HepG2 (cell line): ENCODE measurements around the gene ATP12A. TPM values are rescaled to one million over a fixed set of nuclear protein-coding genes. Genes with fewer than 3 reads are reported as not detected.

Experiments used
- ATAC-seq: fragments of 200-7000 bp; cut with Tn5 transposase; 3 replicates; pipeline ENCODE4 v1.9.1; 2020; ENCODE audit warnings: mild to moderate bottlenecking, moderate library complexity
- BruUV-seq: library from RNA; stranded (reverse); fragments of 400-500 nt; replicated peaks from 2 replicates; lab custom pipeline; 2021; lab: Mats Ljungman, UMichigan
- CTCF ChIA-PET: fragments of 300-600 bp; formaldehyde crosslinking; extraction: SDS; loops from one replicate; lab custom pipeline; 2021; ENCODE audit warnings: low total read pairs, inconsistent platforms, low intra/inter-chr PET ratio; lab: Yijun Ruan, JAX
- POLR2A ChIA-PET: fragments of 350-600 bp; sonication (Branson Sonifier 250); formaldehyde crosslinking; loops from one replicate; lab custom pipeline; 2020; ENCODE audit warnings: antibody characterized with exemption, inconsistent platforms; lab: Yijun Ruan, JAX
- DNase-seq: peaks from one replicate; pipeline ENCODE4 v3.0.0-alpha.2; 2015; ENCODE audit warnings: low spot score
- FAIRE-seq: peaks from 3 replicates; lab custom pipeline; 2011; peaks lifted over from hg19 to GRCh38; lab: Jason Lieb, UNC
- H2AFZ ChIP-seq: one replicate; pipeline ENCODE4 v1.6.1; 2011; ENCODE audit warnings: low read length, inconsistent platforms
- H3K27ac ChIP-seq: fragments of 300-600 bp; 3 replicates; pipeline ENCODE4 v1.8.0; 2011; ENCODE audit warnings: mixed run types, mild to moderate bottlenecking, mixed read lengths, low read length, inconsistent platforms; ENCODE audit not compliant: insufficient read depth; ENCODE audit errors: extremely low read length
- H3K27me3 ChIP-seq, 2 experiments: fragments of 200-600 bp in 1 of 2; 2 replicates in 1 of 2; 3 replicates in 1 of 2; pipeline versions ENCODE4 v1.6.0 to v1.8.0; 2011; ENCODE audit warnings: low read length in 2 of 2, mild to moderate bottlenecking in 2 of 2, moderate library complexity in 2 of 2, inconsistent platforms in 1 of 2; ENCODE audit not compliant: insufficient read depth in 2 of 2, control insufficient read depth in 1 of 2
- H3K36me3 ChIP-seq, 2 experiments: fragments of 200-600 bp in 1 of 2; replicated peaks in 1 of 2; 2 replicates in 1 of 2; 3 replicates in 1 of 2; pipeline versions ENCODE4 v1.5.1 to v1.8.0; 2011; ENCODE audit warnings: low read length in 2 of 2, inconsistent platforms in 1 of 2; ENCODE audit not compliant: insufficient read depth in 2 of 2, control insufficient read depth in 1 of 2
- H3K4me1 ChIP-seq: 2 replicates; pipeline ENCODE4 v1.5.1; 2012; ENCODE audit warnings: low read length, inconsistent platforms; ENCODE audit not compliant: insufficient read depth
- H3K4me2 ChIP-seq: 2 replicates; pipeline ENCODE4 v1.6.0; 2011; ENCODE audit warnings: low read depth, low read length, inconsistent platforms
- H3K4me3 ChIP-seq, 3 experiments: fragments of 200-600 bp in 1 of 3; sonication (generic), shearing (Covaris generic) in 1 of 3; replicated peaks in 1 of 3; 2 replicates each; pipeline ENCODE4 v1.5.1; 2011 to 2016; ENCODE audit warnings: low read length in 3 of 3, inconsistent platforms in 2 of 3, low read depth in 2 of 3, mild to moderate bottlenecking in 2 of 3, control low read depth in 1 of 3, mixed read lengths in 1 of 3; ENCODE audit not compliant: insufficient read depth in 1 of 3
- H3K79me2 ChIP-seq: one replicate; pipeline ENCODE4 v1.6.1; 2011; ENCODE audit warnings: low read length, inconsistent platforms; ENCODE audit not compliant: insufficient read depth
- H3K9ac ChIP-seq: 2 replicates; pipeline ENCODE4 v1.6.0; 2011; ENCODE audit warnings: mild to moderate bottlenecking, low read depth, low read length, inconsistent platforms; ENCODE audit not compliant: insufficient read depth
- H3K9me3 ChIP-seq: 2 replicates; pipeline ENCODE4 v1.5.1; 2012; ENCODE audit warnings: mild to moderate bottlenecking, low read length
- H4K20me1 ChIP-seq: 2 replicates; pipeline ENCODE4 v1.6.0; 2011; ENCODE audit warnings: inconsistent platforms, mild to moderate bottlenecking, low read length, moderate library complexity; ENCODE audit not compliant: insufficient read depth
- ATF7 ChIP-seq, 2 experiments: fragments of 450-650 bp in 1 of 2; sonication (generic) in 1 of 2; formaldehyde crosslinking in 1 of 2; IDR thresholded peaks; 2 replicates each; pipeline versions ENCODE4 v1.4.0 to v1.6.1; 2016 to 2020; ENCODE audit warnings: antibody characterized with exemption in 1 of 2, mild to moderate bottlenecking in 1 of 2, missing genetic modification reagents in 1 of 2
- CEBPB ChIP-seq: IDR thresholded peaks from 2 replicates; pipeline ENCODE4 v1.6.1; 2011; ENCODE audit warnings: low read depth, low read length, improper control_type of control experiment, borderline replicate concordance
- CEBPG ChIP-seq: IDR thresholded peaks from 2 replicates; pipeline ENCODE4 v1.6.1; 2016
- ELF3 ChIP-seq: IDR thresholded peaks from 2 replicates; pipeline ENCODE4 v1.6.1; 2016; ENCODE audit warnings: missing genetic modification reagents, missing compliant biosample characterization
- NCOA1 ChIP-seq: sonication (generic); formaldehyde crosslinking; IDR thresholded peaks from 2 replicates; pipeline ENCODE4 v1.9.0; 2021; ENCODE audit warnings: missing genetic modification reagents
- RFX1 ChIP-seq: fragments of 450-650 bp; IDR thresholded peaks from 2 replicates; pipeline ENCODE4 v1.6.1; 2017
- TSC22D2 ChIP-seq: sonication (generic); formaldehyde crosslinking; IDR thresholded peaks from 2 replicates; pipeline ENCODE4 v1.5.1; 2020; ENCODE audit warnings: missing genetic modification reagents, mild to moderate bottlenecking, borderline replicate concordance
- ZNF335 ChIP-seq: sonication (generic); formaldehyde crosslinking; IDR thresholded peaks from 2 replicates; pipeline ENCODE4 v1.4.0; 2020; ENCODE audit warnings: missing genetic modification reagents
- ZNF337 ChIP-seq: sonication (generic); formaldehyde crosslinking; IDR thresholded peaks from 2 replicates; pipeline ENCODE4 v1.5.1; 2020; ENCODE audit warnings: missing genetic modification reagents, low read depth, mild to moderate bottlenecking, borderline replicate concordance
- ZNF431 ChIP-seq: sonication (generic); formaldehyde crosslinking; IDR thresholded peaks from 2 replicates; pipeline ENCODE4 v1.9.0; 2022; ENCODE audit warnings: missing genetic modification reagents, low read depth, mild to moderate bottlenecking, borderline replicate concordance
- ZSCAN30 ChIP-seq: sonication (generic); formaldehyde crosslinking; IDR thresholded peaks from 2 replicates; pipeline ENCODE4 v1.5.0; 2020; ENCODE audit warnings: mild to moderate bottlenecking, missing genetic modification reagents
- WGBS: methylation state at CpG from one replicate; pipeline ENCODE4 v1.1.6; 2017; ENCODE audit warnings: low lambda C conversion rate; 5-methylcytosine and 5-hydroxymethylcytosine counted together
- in situ Hi-C: cut with HindIII; loops from 2 replicates; pipeline ENCODE4 v1.10.0; 2017; ENCODE audit warnings: low pct_unique_long_range_greater_than_20kb; ENCODE audit not compliant: extremely low pct_ligation_motif_present
- intact Hi-C: fragments of 100-400 bp; cut with micrococcal nuclease; formaldehyde crosslinking; loops from one replicate; pipeline ENCODE4 v1.10.0; 2022; ENCODE audit not compliant: unreplicated experiment
- polyA plus RNA-seq, 8 experiments: library from polyadenylated mRNA; depleted of rRNA in 3 of 8; stranded (reverse) in 7 of 8; unstranded in 1 of 8; fragments of >200 nt; fragmentation: Illumina TruSeq in 4 of 8; extraction: Trizol in 4 of 8; gene quantifications; 2 replicates each; pipeline versions ENCODE4 v1.2.1 to v1.2.3, GENCODE V29; 2011 to 2016; ENCODE audit warnings: low read depth in 4 of 8, missing spikeins in 1 of 8, mixed read lengths in 1 of 8; ENCODE audit not compliant: insufficient read depth in 1 of 8
- total RNA-seq, 5 experiments: library from RNA; depleted of rRNA; stranded (reverse); fragments of >200 nt; fragmentation: Illumina TruSeq; extraction: Trizol; gene quantifications; 2 replicates each; pipeline ENCODE4 v1.2.3, GENCODE V29; 2016; ENCODE audit warnings: low read depth in 1 of 5
- TF ChIP-seq, protein P1 (sequence below), 2 experiments: fragments of 450-650 bp in 1 of 2; sonication (generic) in 1 of 2; formaldehyde crosslinking; IDR thresholded peaks; 2 replicates each; pipeline versions ENCODE4 v1.5.0 to v1.8.0; 2020 to 2022; ENCODE audit warnings: mild to moderate bottlenecking in 1 of 2, missing genetic modification reagents in 1 of 2
- TF ChIP-seq, protein P2 (sequence below): sonication (generic); formaldehyde crosslinking; IDR thresholded peaks from 2 replicates; pipeline ENCODE4 v1.5.0; 2020; ENCODE audit warnings: missing genetic modification reagents

The ATP12A gene
- total and polyA plus RNA-seq, 2 of the 13 experiments (the other 11 are each of a cell fraction or from before 2014, with no cell fraction given) = not detected

DNA sequence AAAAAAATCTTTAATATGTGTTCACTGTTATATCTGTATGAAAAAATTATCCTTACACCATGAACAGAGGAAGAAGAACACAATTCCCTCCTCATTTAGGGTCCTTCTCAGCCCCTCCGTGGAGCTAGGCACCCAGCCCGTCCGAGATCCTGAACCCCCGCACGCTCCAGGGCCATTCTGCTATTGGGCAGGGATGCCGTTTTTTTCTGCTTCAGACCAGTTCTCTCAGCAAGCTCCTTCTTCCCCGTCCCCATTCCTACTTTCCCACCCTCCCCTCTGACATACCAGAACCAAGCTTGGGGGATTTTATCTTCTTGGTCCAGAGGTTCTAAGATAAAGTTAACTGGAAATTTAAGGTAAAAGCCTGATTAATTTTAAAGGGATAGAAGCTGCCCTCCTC lies 36.2 kb downstream of the ATP12A start:
- BruUV-seq = no TSS peak
- 50% methylated on average over 7 of the region's 7 CpGs for WGBS

DNA sequence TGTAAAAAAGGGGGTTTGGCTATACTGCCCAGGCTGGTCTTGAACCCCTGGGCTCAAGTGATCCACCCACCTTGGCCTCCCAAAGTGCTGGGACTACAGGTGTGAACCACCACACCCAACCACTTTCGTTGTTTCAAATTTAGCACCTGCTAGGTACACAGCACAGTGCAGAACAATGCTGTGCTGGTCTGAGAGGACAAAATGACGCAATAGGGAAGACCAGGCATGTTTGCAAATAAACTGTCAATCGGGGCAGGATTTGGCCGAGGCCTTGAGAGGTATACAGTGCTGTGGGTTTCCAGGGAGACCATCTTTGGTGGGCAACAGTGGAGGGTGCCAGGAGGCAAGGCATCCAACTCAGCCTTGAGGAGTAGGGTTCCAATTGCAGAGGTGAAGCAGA lies 37.0 kb downstream of the ATP12A start:
- ChIA-PET POLR2A (no interaction called here), CTCF (no interaction called here)
- 0 out of 2 replicates have a peak, but pooled peaks have one; percentile 9 for TF ChIP-seq CEBPG (CRISPR knock-in tag)
- TF ChIP-seq, protein P1, sequence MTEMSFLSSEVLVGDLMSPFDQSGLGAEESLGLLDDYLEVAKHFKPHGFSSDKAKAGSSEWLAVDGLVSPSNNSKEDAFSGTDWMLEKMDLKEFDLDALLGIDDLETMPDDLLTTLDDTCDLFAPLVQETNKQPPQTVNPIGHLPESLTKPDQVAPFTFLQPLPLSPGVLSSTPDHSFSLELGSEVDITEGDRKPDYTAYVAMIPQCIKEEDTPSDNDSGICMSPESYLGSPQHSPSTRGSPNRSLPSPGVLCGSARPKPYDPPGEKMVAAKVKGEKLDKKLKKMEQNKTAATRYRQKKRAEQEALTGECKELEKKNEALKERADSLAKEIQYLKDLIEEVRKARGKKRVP (CRISPR knock-in tag; IDR thresholded peaks at IDR 0.05) = peak in 1 of 2 experiments; percentile 25; a peak in 1 of 4 replicates
- TF ChIP-seq ELF3 = no peak
- peak; percentile 74 for TF ChIP-seq ATF7 (IDR thresholded peaks at IDR 0.05)
- TF ChIP-seq ATF7 (CRISPR knock-in tag; IDR thresholded peaks at IDR 0.05) = no peak
- peak; percentile 55; the same call in 1 of the 2 replicates for TF ChIP-seq CEBPB
- H3K4me3 ChIP-seq = no peak overlapping the region
- H3K4me2 ChIP-seq = no peak overlapping the region
- H3K27me3 ChIP-seq = peaks cover 3 to 24% of the 10 kb centered on the region in 2 experiments; a peak in 3 of 5 replicates
- no peak overlapping the region for H3K27ac ChIP-seq
- in situ Hi-C loops = no loop called here
- no peaks in the 10 kb centered on the region for H3K4me1 ChIP-seq
- no peaks in the 10 kb centered on the region for H3K36me3 ChIP-seq
- no peak for ATAC-seq
- no peaks in the 10 kb centered on the region for H4K20me1 ChIP-seq
- H3K79me2 ChIP-seq = no peaks in the 10 kb centered on the region
- no peaks in the 10 kb centered on the region for H3K9me3 ChIP-seq
- 4% methylated on average over 4 of the region's 4 CpGs for WGBS
- BruUV-seq = no TSS peak
- intact Hi-C loops = no loop called here
- FAIRE-seq = no peak
- no peak overlapping the region for H3K9ac ChIP-seq
- DNase-seq = no peak
- H2AFZ ChIP-seq = no peak overlapping the region

More for the DNA sequence above, 36.2 kb downstream of the ATP12A start:
- ATAC-seq (no peak), FAIRE-seq (no peak), DNase-seq (no peak)
- H3K4me2 ChIP-seq = no peak overlapping the region
- H3K79me2 ChIP-seq = no peaks in the 10 kb centered on the region
- TF ChIP-seq ZNF337 (CRISPR knock-in tag) (no peak), NCOA1 (no peak), ZNF431 (CRISPR knock-in tag) (no peak), ZNF335 (CRISPR knock-in tag) (no peak), TSC22D2 (CRISPR knock-in tag) (no peak), ZSCAN30 (CRISPR knock-in tag) (no peak), RFX1 (no peak)
- TF ChIP-seq, protein P2, sequence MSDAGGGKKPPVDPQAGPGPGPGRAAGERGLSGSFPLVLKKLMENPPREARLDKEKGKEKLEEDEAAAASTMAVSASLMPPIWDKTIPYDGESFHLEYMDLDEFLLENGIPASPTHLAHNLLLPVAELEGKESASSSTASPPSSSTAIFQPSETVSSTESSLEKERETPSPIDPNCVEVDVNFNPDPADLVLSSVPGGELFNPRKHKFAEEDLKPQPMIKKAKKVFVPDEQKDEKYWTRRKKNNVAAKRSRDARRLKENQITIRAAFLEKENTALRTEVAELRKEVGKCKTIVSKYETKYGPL (CRISPR knock-in tag) = no peak
- no peaks in the 10 kb centered on the region for H3K9me3 ChIP-seq
- no peak overlapping the region for H3K27ac ChIP-seq
- H4K20me1 ChIP-seq = no peaks in the 10 kb centered on the region
- in situ Hi-C loops = no loop called here
- intact Hi-C loops = no loop called here
- peaks cover 3 to 24% of the 10 kb centered on the region in 2 experiments; a peak in 3 of 5 replicates for H3K27me3 ChIP-seq
- no peak overlapping the region for H2AFZ ChIP-seq
- H3K4me3 ChIP-seq = no peak overlapping the region
- H3K36me3 ChIP-seq = no peaks in the 10 kb centered on the region
- no peak overlapping the region for H3K9ac ChIP-seq
- ChIA-PET CTCF (no interaction called here), POLR2A (no interaction called here)
- no peaks in the 10 kb centered on the region for H3K4me1 ChIP-seq
